GM18526 (cell line): ENCODE measurements around the gene C12orf75.

Source experiments
- POLR2A ChIP-seq: IDR thresholded peaks from 3 replicates; pipeline ENCODE4 v1.6.1; 2011; ENCODE audit not compliant: insufficient read length; ENCODE audit errors: extremely low read depth

C12orf75 gene

GRCh38 chr12:105399428-105400081 lies 69.1 kb downstream of the C12orf75 start:
- no peak for TF ChIP-seq POLR2A

GRCh38 chr12:105400227-105400626 lies 69.7 kb downstream of the C12orf75 start:
- TF ChIP-seq POLR2A: no peak

GRCh38 chr12:105401198-105401597 lies 70.7 kb downstream of the C12orf75 start:
- no peak for TF ChIP-seq POLR2A

GRCh38 chr12:105402366-105402765 lies 71.9 kb downstream of the C12orf75 start:
- no peak for TF ChIP-seq POLR2A

GRCh38 chr12:105403095-105403494 lies 72.6 kb downstream of the C12orf75 start:
- TF ChIP-seq POLR2A: no peak

GRCh38 chr12:105406497-105406896 lies 76.0 kb downstream of the C12orf75 start:
- no peak for TF ChIP-seq POLR2A

- TF ChIP-seq POLR2A: no peak
Observed at GRCh38 chr12:105409279-105409678, 78.8 kb downstream of the C12orf75 start.

GRCh38 chr12:105409801-105410471 lies 79.4 kb downstream of the C12orf75 start:
- no peak for TF ChIP-seq POLR2A

GRCh38 chr12:105413911-105414487 lies 83.5 kb downstream of the C12orf75 start:
- no peak for TF ChIP-seq POLR2A

GRCh38 chr12:105417732-105418131 lies 87.2 kb downstream of the C12orf75 start:
- TF ChIP-seq POLR2A: no peak

GRCh38 chr12:105418229-105418628 lies 87.7 kb downstream of the C12orf75 start:
- no peak for TF ChIP-seq POLR2A

GRCh38 chr12:105418821-105419291 lies 88.4 kb downstream of the C12orf75 start:
- TF ChIP-seq POLR2A: no peak

GRCh38 chr12:105419606-105420005 lies 89.1 kb downstream of the C12orf75 start:
- TF ChIP-seq POLR2A: no peak

- TF ChIP-seq POLR2A: no peak
Observed at GRCh38 chr12:105420046-105420445, 89.6 kb downstream of the C12orf75 start.

- TF ChIP-seq POLR2A: no peak
Observed at GRCh38 chr12:105420659-105421240, 90.3 kb downstream of the C12orf75 start.
